Kidney epithelial cell (primary cell): Measurements from ENCODE around the gene DOCK1. TPM values are rescaled to one million over a fixed set of nuclear protein-coding genes. Genes with fewer than 3 reads are reported as not detected.

Experiments used
- DNase-seq: peaks from one replicate; pipeline ENCODE4 v3.0.0-alpha.2; 2010; ENCODE audit warnings: low read depth
- H3K27me3 ChIP-seq: 2 replicates; pipeline ENCODE4 v1.6.0; 2011; ENCODE audit warnings: low read length; ENCODE audit not compliant: control insufficient read depth, insufficient read depth
- H3K36me3 ChIP-seq: 2 replicates; pipeline ENCODE4 v1.5.1; 2011; ENCODE audit warnings: low read length; ENCODE audit not compliant: control insufficient read depth, insufficient read depth
- H3K4me3 ChIP-seq: 2 replicates; pipeline ENCODE4 v1.5.1; 2011; ENCODE audit warnings: low read depth, mild to moderate bottlenecking, control low read depth, low read length
- CTCF ChIP-seq: IDR thresholded peaks from 2 replicates; pipeline ENCODE4 v1.5.1; 2011; ENCODE audit warnings: mild to moderate bottlenecking, moderate library complexity, low read length, control low read depth, inconsistent platforms; ENCODE audit not compliant: insufficient read depth, poor library complexity, severe bottlenecking
- total RNA-seq: library from RNA; depleted of rRNA; stranded (reverse); fragments of >200 nt; gene quantifications from 2 replicates; pipeline ENCODE4 v1.2.3, GENCODE V29; 2015

DOCK1 gene
- total RNA-seq, 1 donor from 2014 or later, result 39.5 TPM

- Histone ChIP-seq H3K27me3 (no peaks in the 10 kb centered on the region), H3K4me3 (no peak overlapping the region)
- TF ChIP-seq CTCF, result no peak
Observed at GRCh38 chr10:126948355-126949160, 43.3 kb downstream of the DOCK1 start.

DNA sequence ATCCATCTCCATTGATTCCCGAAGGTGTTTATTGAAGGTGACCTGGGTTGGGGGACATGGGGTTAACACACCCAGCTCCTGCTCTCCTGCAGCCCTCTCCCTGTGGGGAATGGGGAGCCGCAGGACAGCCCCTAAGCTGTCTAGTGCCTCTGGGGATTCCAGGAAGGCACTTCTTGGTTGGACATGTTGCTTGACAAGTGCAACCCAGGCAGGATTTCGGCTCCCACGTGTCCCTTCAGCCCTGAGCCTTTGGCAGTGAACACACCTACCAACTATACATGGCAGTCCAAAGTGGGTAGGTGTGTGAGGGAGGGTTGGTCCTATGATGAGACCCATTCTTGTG is 43.9 kb downstream of the DOCK1 start:
- H3K27me3 ChIP-seq, result no peaks in the 10 kb centered on the region
- DNase-seq, result no peak
- no peaks in the 10 kb centered on the region for H3K36me3 ChIP-seq
- no peak overlapping the region for H3K4me3 ChIP-seq
- TF ChIP-seq CTCF, result no peak

More at GRCh38 chr10:126948355-126949160, 43.3 kb downstream of the DOCK1 start:
- H3K36me3 ChIP-seq, result no peaks in the 10 kb centered on the region
- no peak for DNase-seq

DNA sequence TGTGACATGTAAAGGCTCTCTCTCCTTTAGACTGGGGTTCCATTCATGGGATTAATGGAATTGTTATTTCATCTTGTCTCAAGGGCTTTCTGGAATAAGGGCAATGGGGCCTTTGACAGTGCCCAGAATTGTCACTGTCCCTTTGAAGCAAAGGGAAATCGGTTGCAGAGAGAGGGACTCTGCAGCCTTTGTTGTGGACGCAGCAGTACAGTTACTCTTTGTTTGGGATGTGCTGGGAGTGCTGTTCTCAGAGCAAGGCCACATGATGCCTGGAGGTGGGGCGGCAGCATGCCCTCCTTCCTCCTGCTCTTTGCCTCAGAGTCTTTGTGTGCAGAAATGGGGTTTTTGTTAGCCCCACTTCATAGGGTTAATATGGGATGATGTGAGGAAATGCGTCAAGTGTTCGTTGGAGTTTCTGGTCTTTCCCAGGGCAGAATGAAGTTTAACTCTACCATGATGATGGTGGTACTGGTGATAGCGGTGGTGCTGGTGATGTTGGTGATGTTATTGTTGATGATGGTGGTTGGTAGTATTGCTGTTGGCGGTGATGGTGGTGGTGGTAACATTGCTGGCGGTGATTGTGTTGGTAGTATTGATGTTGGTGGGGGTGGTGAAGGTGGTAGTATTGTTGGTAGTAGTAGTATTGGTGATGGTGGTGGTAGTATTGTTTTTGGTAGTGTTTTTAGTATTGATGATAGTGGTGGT is 45.3 kb downstream of the DOCK1 start:
- no peak for DNase-seq
- H3K27me3 ChIP-seq, result no peaks in the 10 kb centered on the region
- TF ChIP-seq CTCF, result no peak
- H3K36me3 ChIP-seq, result no peaks in the 10 kb centered on the region
- no peak overlapping the region for H3K4me3 ChIP-seq

DNA sequence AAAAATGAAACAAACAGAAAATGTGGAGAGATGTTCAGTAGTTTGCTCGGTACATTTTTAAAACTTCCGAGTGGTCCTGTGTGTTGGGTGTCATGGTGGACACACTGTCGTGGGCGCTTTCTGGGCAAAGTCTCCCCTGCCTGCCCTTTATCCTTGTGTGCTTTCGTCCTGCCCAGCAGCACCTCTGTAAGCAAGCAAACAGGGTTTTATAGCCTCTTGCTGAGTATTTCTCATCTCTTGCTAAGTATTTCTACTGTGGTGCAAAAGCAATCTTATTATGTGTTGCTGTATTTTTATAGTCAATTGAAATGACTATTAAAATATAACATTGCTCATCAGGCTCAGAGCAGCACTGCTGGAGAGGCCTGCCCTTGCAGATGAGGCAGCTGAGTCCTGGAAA is 48.7 kb downstream of the DOCK1 start:
- no peak for DNase-seq
- no peak for TF ChIP-seq CTCF
- no peaks in the 10 kb centered on the region for H3K27me3 ChIP-seq
- no peak overlapping the region for H3K4me3 ChIP-seq
- H3K36me3 ChIP-seq, result no peaks in the 10 kb centered on the region

DNA sequence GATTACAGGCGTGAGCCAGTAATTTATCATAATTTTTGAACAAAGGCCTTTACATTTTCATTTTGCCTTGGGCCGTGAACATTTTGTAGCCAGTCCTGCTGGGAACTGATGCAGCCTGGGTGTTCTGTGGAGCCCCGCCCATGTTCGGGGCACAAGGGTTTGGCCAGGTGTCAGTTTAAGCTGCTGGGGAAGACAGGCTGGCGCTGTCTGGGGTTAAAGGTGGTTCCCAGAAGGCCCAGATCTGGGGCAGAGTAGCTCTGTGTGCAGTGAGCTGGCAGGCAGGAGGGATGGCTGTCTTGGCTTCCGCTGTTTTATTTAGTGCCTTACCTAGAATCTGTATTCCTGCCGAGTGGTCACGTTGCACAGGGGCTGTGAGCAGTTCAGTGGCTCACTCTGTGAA is 50.2 kb downstream of the DOCK1 start:
- Histone ChIP-seq H3K27me3 (no peaks in the 10 kb centered on the region), H3K4me3 (no peak overlapping the region), H3K36me3 (no peaks in the 10 kb centered on the region)
- no peak for DNase-seq
- no peak for TF ChIP-seq CTCF
